Ishikawa (cell line): ENCODE measurements around the gene TRIM5.

Source experiments
- CEBPB ChIP-seq: IDR thresholded peaks from 2 replicates; pipeline ENCODE4 v1.6.1; 2012
- CREB1 ChIP-seq: IDR thresholded peaks from 2 replicates; pipeline ENCODE4 v1.6.1; 2012; ENCODE audit warnings: low read depth
- EGR1 ChIP-seq: IDR thresholded peaks from 2 replicates; pipeline ENCODE4 v1.6.1; 2012
- EP300 ChIP-seq: IDR thresholded peaks from 2 replicates; pipeline ENCODE4 v1.6.1; 2012; ENCODE audit warnings: borderline replicate concordance
- FOXM1 ChIP-seq: IDR thresholded peaks from 2 replicates; pipeline ENCODE4 v1.6.1; 2012; ENCODE audit warnings: low read depth, borderline replicate concordance
- MAX ChIP-seq: IDR thresholded peaks from 2 replicates; pipeline ENCODE4 v1.6.1; 2012
- NFIC ChIP-seq: IDR thresholded peaks from 2 replicates; pipeline ENCODE4 v1.6.1; 2012
- RAD21 ChIP-seq: IDR thresholded peaks from 2 replicates; pipeline ENCODE4 v1.6.1; 2012; ENCODE audit warnings: low read depth
- REST ChIP-seq: IDR thresholded peaks from 2 replicates; pipeline ENCODE4 v1.6.1; 2012; ENCODE audit warnings: low read depth, mild to moderate bottlenecking
- TAF1 ChIP-seq: IDR thresholded peaks from 2 replicates; pipeline ENCODE4 v1.6.1; 2012; ENCODE audit warnings: low read depth, mild to moderate bottlenecking
- TCF12 ChIP-seq: IDR thresholded peaks from 2 replicates; pipeline ENCODE4 v1.6.1; 2012; ENCODE audit warnings: low read depth
- TEAD4 ChIP-seq: IDR thresholded peaks from 2 replicates; pipeline ENCODE4 v1.6.1; 2012
- USF1 ChIP-seq: IDR thresholded peaks from 2 replicates; pipeline ENCODE4 v1.6.1; 2012
- YY1 ChIP-seq: IDR thresholded peaks from 2 replicates; pipeline ENCODE4 v1.6.1; 2012; ENCODE audit warnings: low read depth
- ZBTB7A ChIP-seq: IDR thresholded peaks from 2 replicates; pipeline ENCODE4 v1.6.1; 2012; ENCODE audit warnings: low read depth

Gene TRIM5

DNA sequence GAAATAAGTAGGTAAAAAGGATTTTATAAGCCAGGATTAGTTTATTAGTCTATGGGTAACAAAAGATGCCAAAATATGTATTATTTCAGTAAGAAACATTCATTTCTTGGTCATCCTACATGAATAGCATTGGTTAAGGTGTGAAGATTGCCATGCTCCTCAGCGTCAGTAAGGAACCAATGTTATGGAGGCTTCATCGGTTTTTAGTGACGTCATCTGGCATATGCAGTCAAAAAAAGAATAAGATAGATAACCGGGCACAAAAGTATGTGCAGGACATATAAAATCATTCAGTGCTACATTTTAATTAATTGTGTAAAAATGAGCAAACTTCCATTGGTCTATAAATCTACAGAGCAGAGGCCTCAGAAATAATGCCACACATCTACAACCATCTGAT is 29.4 kb downstream of the TRIM5 start:
- no peak for TF ChIP-seq NFIC
- TF ChIP-seq RAD21 = no peak
- no peak for TF ChIP-seq TEAD4

DNA sequence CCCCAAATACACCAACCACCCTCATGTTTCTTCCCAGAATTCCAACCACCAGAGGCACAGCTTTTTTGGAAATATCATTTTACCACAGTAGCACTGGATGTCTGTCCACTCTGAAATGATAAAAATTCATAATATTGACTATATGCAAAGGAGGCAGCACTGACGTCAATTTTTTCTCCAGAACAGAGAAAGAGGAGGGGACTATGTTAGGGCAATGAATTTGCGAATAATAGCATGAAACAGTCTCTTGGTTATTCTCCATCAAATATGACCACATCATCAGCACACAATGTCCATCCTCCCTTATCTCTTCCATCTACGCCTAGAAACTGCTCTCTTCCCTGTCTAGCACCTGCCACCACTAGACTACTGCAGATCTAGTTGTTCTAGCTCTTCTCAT is 38.7 kb downstream of the TRIM5 start:
- TF ChIP-seq ZBTB7A = no peak
- TF ChIP-seq USF1 = no peak
- no peak for TF ChIP-seq EGR1
- no peak for TF ChIP-seq FOXM1
- TF ChIP-seq MAX = no peak
- no peak for TF ChIP-seq CREB1
- no peak for TF ChIP-seq TCF12
- no peak for TF ChIP-seq TEAD4
- no peak for TF ChIP-seq REST
- no peak for TF ChIP-seq YY1
- no peak for TF ChIP-seq RAD21
- no peak for TF ChIP-seq EP300
- no peak for TF ChIP-seq CEBPB
- no peak for TF ChIP-seq NFIC
- TF ChIP-seq TAF1 = no peak

DNA sequence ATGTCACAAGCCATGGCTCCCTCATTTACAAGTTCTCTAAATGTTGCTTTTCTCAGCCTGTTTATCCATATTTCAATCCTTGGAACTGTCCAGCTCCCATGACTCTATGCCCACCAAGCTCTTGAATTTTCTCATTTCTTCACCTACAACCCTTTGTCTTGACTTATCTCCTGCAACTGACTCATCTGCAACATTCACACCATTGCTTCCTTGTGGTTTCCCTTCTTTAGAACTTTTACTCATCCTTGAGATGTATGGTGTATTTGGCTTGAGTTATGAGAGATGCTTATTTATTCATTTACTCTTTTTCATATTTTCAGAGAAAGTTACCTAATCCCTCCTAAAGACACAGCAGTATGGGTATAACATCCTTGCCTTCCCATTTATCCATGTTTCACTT is 41.3 kb downstream of the TRIM5 start:
- TF ChIP-seq CREB1 (no peak), FOXM1 (no peak), NFIC (no peak), ZBTB7A (no peak), TAF1 (no peak), USF1 (no peak), RAD21 (no peak), EP300 (no peak), TCF12 (no peak), TEAD4 (no peak), CEBPB (no peak), MAX (no peak), EGR1 (no peak), YY1 (no peak), REST (no peak)

- TF ChIP-seq NFIC = no peak
- no peak for TF ChIP-seq ZBTB7A
- TF ChIP-seq EGR1 = no peak
- no peak for TF ChIP-seq MAX
- no peak for TF ChIP-seq RAD21
- TF ChIP-seq CREB1 = no peak
- no peak for TF ChIP-seq TAF1
- no peak for TF ChIP-seq EP300
- no peak for TF ChIP-seq YY1
- no peak for TF ChIP-seq USF1
- TF ChIP-seq TEAD4 = no peak
- no peak for TF ChIP-seq FOXM1
- no peak for TF ChIP-seq CEBPB
These were observed 44.9 kb downstream of the TRIM5 start for GRCh38 chr11:5639953-5640352.

- TF ChIP-seq NFIC (no peak), YY1 (no peak)
These were observed 52.8 kb downstream of the TRIM5 start for GRCh38 chr11:5631969-5632635.
